Adipose tissue (tissue), 3 donors: ENCODE data around the gene GPR107. TPM values are rescaled to one million over a fixed set of nuclear protein-coding genes. Genes with fewer than 3 reads are reported as not detected.

ENCODE experiments used
- H3K27ac ChIP-seq: one replicate; pipeline ENCODE4 v1.5.1; 2013; ENCODE audit warnings: low read depth, low read length
- WGBS, 3 donors: extraction: QIAGEN DNeasy Blood & Tissue Kit; methylation state at CpG; one replicate each; pipeline ENCODE4 v1.1.7; 2013; 5-methylcytosine and 5-hydroxymethylcytosine counted together
- polyA plus RNA-seq, 3 donors: library from polyadenylated mRNA; stranded (reverse); fragments of 200-250 nt; gene quantifications; one replicate each; pipeline ENCODE4 v1.2.3, GENCODE V29; 2013
- donor health status: healthy with polysubstance abuse.
- donor health status: Bipolar disorder and iron deficiency.
- donor health status: healthy.

GPR107 gene
- polyA plus RNA-seq, 3 donors, result 11.0 to 13.3 (median 11.2) TPM

GRCh38 chr9:130045725-130046450, 7.8 kb upstream of the GPR107 start:
- H3K27ac ChIP-seq, result no peak overlapping the region
- WGBS, 3 donors, result 47 to 68% (median 58%) methylated on average over 4 of the region's 4 CpGs

GRCh38 chr9:130049431-130050210, 4.1 kb upstream of the GPR107 start:
- 82 to 92% (median 85%) methylated on average over 11 of the region's 11 CpGs for WGBS, 3 donors
- no peak overlapping the region for H3K27ac ChIP-seq

GRCh38 chr9:130050462-130050861, 3.2 kb upstream of the GPR107 start:
- WGBS, 3 donors, result 96 to 97% (median 97%) methylated on average over 3 of the region's 3 CpGs
- H3K27ac ChIP-seq, result no peak overlapping the region

GRCh38 chr9:130051855-130052254, 1.9 kb upstream of the GPR107 start:
- H3K27ac ChIP-seq, result no peak overlapping the region

GRCh38 chr9:130053109-130053503, 600 bp upstream of the GPR107 start:
- WGBS, 3 donors, result 12 to 13% (median 13%) methylated on average over 9 of the region's 9 CpGs
- H3K27ac ChIP-seq, result no peak overlapping the region

- 2 to 5% (median 5%) methylated on average over 14 of the region's 14 CpGs for WGBS, 3 donors
- H3K27ac ChIP-seq, result no peak overlapping the region
These were observed 650 bp downstream of the GPR107 start for GRCh38 chr9:130054325-130054786.

GRCh38 chr9:130054820-130055219, 1.1 kb downstream of the GPR107 start:
- WGBS, 3 donors, result 67 to 75% (median 72%) methylated on average over 8 of the region's 8 CpGs
- no peak overlapping the region for H3K27ac ChIP-seq

- no peak overlapping the region for H3K27ac ChIP-seq
- WGBS, 3 donors, result 78 to 85% (median 83%) methylated on average over 7 of the region's 7 CpGs
These were observed 4.4 kb downstream of the GPR107 start for GRCh38 chr9:130058154-130058553.

GRCh38 chr9:130058887-130059286, 5.2 kb downstream of the GPR107 start:
- no peak overlapping the region for H3K27ac ChIP-seq
- 41 to 52% (median 50%) methylated on average over 3 of the region's 3 CpGs for WGBS, 3 donors

- 63 to 89% (median 82%) methylated on average over 7 of the region's 7 CpGs for WGBS, 3 donors
- no peak overlapping the region for H3K27ac ChIP-seq
These were observed 6.6 kb downstream of the GPR107 start for GRCh38 chr9:130060296-130060695.

GRCh38 chr9:130062750-130063149, 9.0 kb downstream of the GPR107 start:
- H3K27ac ChIP-seq, result no peak overlapping the region
- WGBS, 3 donors, result 64 to 76% (median 67%) methylated on average over 2 of the region's 2 CpGs

GRCh38 chr9:130064621-130065020, 10.9 kb downstream of the GPR107 start:
- WGBS, 3 donors, result 92 to 98% (median 95%) methylated on average over 4 of the region's 4 CpGs
- no peak overlapping the region for H3K27ac ChIP-seq

- WGBS, 3 donors, result 88 to 90% (median 88%) methylated on average over 1 of the region's 1 CpG
- H3K27ac ChIP-seq, result no peak overlapping the region
These were observed 15.3 kb downstream of the GPR107 start for GRCh38 chr9:130069048-130069447.

GRCh38 chr9:130072515-130073235, 19.0 kb downstream of the GPR107 start:
- WGBS, 3 donors, result 77 to 85% (median 84%) methylated on average over 9 of the region's 9 CpGs
- H3K27ac ChIP-seq, result no peak overlapping the region

GRCh38 chr9:130073373-130073772, 19.7 kb downstream of the GPR107 start:
- no peak overlapping the region for H3K27ac ChIP-seq
- 29 to 52% (median 32%) methylated on average over 2 of the region's 2 CpGs for WGBS, 3 donors

- WGBS, 3 donors, result 91 to 100% (median 93%) methylated on average over 3 of the region's 3 CpGs
- no peak overlapping the region for H3K27ac ChIP-seq
These were observed 24.8 kb downstream of the GPR107 start for GRCh38 chr9:130078547-130078946.

GRCh38 chr9:130084337-130084736, 30.6 kb downstream of the GPR107 start:
- H3K27ac ChIP-seq, result no peak overlapping the region
- WGBS, 3 donors, result 91 to 99% (median 99%) methylated on average over 7 of the region's 7 CpGs

GRCh38 chr9:130088051-130088450, 34.3 kb downstream of the GPR107 start:
- WGBS, 3 donors, result 81 to 95% (median 92%) methylated on average over 6 of the region's 6 CpGs
- no peak overlapping the region for H3K27ac ChIP-seq

- WGBS, 3 donors, result 91 to 95% (median 92%) methylated on average over 12 of the region's 12 CpGs
- no peak overlapping the region for H3K27ac ChIP-seq
These were observed 35.4 kb downstream of the GPR107 start for GRCh38 chr9:130089141-130089540.
